ENCODE results near the gene DIPK1A.

DNA sequence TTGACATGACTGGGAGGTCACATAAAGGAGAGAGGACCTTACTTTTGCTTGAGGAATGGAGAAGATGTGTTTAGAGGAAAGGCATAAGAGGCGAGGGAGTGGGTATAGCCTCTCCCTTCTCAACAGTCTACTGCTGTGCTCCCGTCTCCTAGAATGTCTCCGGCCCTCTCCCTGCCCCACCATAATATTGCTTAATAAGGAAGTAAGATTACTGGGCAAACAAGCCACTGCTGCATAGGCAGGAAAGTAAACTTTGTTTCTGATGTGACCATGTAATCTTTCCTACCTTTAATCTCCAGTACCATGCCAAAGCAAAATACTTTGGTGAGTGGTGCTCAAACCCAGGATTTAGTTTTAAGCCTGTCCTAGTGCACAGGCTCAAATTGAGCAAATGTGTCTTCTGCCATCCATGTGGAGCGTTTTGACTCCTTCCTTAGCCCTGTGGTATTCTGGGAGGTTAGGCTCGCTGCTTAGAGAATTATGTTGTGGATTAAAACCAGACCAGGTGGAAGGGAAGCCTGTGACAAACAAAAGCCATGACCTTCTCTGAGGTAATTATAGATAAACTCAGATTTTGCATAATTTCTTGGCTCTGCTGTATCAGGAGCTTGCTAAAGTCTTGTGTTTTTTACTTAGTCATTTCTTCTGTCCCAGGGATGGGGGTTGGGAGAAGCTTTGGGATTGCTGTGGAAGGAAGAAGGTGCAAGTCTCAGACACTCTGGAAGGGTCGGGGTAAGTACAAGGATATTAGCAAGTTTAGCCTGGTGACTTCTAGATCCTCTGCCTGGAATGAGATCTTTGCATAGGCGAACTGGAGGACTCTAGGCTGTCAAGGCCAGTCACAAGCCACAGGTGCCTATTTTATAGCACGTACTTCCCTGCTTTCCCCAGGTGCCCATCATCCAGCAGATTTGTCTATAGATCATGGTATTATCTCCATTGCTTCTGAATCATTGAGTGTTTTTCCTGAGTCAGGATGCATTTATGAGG, 34.5 kb upstream of the DIPK1A start:
- TF ChIP-seq, protein P1, sequence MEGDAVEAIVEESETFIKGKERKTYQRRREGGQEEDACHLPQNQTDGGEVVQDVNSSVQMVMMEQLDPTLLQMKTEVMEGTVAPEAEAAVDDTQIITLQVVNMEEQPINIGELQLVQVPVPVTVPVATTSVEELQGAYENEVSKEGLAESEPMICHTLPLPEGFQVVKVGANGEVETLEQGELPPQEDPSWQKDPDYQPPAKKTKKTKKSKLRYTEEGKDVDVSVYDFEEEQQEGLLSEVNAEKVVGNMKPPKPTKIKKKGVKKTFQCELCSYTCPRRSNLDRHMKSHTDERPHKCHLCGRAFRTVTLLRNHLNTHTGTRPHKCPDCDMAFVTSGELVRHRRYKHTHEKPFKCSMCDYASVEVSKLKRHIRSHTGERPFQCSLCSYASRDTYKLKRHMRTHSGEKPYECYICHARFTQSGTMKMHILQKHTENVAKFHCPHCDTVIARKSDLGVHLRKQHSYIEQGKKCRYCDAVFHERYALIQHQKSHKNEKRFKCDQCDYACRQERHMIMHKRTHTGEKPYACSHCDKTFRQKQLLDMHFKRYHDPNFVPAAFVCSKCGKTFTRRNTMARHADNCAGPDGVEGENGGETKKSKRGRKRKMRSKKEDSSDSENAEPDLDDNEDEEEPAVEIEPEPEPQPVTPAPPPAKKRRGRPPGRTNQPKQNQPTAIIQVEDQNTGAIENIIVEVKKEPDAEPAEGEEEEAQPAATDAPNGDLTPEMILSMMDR (IDR thresholded peaks at IDR 0.05; ENCODE audit: borderline replicate concordance, extremely low read depth, low read length, poor library complexity, severe bottlenecking): no peak
- no peak for TF ChIP-seq EZH2 (IDR thresholded peaks at IDR 0.05; ENCODE audit: borderline replicate concordance, low read depth, low read length, severe bottlenecking)

Measured in DND-41 (cell line).